DLD1 (cell line): ENCODE data around the gene SPRR5.

Source experiments
- in situ Hi-C: cut with HindIII; loops from 2 replicates; pipeline ENCODE4 v1.10.0; 2017; ENCODE audit warnings: low sequenced_read_pairs

The SPRR5 gene, protein sequence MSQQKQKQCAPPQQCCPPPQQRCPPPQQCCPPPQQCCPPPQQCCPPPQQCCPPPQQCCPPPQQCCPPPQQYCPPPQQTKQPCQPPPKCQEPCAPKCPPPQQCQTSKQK

DNA sequence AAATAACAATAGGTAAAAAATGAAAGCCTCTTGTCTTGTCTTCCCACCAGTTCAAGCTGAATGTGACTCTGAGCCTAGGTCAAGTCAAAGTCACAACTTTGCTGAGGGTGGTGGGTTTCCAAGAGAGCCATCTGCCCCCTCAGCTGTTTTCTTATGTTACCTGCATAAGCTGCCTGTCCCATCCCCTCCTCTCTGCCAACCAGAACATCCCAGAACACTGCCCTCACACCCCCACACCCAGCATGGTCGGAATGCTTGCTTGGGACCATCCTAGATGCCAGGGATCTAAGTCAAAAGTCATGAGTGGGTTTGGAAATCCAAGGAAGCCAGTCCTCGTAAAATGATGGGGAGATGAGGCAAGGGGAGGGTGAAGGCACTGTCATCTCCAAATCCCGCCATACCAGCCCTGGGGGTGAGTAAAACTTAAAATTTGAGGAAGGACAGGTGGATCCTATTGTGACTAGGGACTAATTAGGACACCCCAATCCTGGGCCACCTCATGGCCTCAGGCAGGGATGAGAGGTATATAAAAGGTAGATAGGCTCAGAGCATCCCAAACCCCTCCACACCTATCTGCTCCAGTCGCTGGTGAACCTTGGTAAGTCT, at the start of gene SPRR5:
TSS of gene SPRR5 (plus strand) at position 556 of the 606 bp plus-strand sequence. CDS start 1,349 bp downstream, outside the sequence.
- in situ Hi-C loops, result no loop called here

DNA sequence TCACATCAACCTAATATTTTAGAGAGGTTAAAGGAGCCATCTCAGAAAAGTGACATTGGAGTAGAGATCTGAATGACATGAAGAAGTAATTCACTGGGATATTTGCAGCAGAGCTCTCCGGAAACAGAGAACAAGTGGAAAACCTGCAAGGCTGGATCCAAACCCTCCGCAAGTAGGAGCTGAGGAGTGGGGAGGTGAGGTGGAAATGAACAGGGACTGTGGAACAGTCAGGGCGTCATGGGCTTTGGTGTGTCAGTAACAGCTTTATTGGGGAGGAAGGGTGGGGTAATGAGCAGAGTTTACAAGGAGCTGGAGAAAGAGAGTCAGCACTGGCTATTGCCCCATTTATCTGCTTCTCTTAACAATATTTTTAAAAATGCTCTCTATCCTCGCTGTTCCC, 48.0 kb upstream of the SPRR5 start:
- in situ Hi-C loops, result no loop called here

DNA sequence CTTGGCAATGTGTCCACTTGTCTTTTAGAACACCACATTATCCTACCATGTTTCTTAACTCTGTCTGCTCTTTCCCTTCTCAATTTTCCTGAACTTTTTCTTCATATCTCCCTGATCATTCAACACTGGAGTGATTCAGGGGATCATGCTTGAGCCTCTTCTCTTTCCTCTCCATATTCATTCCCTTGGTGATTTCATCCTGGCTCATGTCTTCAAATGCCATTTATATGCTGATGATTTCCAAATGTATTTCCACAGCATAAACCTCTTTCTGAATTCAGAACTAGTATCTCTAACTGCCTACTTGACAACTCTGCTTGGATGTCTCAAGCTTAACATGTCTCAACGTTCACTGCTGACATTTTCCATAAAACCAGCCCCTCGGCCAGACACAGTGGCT, 47.1 kb upstream of the SPRR5 start:
- in situ Hi-C loops, result no loop called here

DNA sequence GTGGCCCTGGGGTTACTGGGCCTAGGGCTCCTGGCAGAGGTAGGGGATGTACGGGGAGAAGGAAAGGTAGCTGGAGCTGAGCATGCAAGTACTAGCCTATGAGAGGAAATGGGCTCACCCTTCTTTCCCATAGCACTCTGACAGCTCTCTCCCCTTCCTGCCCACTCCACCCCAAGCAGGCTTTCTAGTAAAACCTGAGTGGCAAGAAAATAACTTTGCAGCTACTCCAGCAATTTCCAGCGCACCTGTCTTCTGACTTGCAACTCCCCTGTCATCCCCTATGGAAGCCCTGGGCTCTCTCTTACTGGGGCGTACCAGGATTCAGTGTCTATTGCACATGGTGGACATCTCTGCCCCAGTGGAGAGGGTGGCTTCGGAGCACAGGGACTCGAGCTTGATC, 45.4 kb upstream of the SPRR5 start:
- in situ Hi-C loops, result no loop called here

DNA sequence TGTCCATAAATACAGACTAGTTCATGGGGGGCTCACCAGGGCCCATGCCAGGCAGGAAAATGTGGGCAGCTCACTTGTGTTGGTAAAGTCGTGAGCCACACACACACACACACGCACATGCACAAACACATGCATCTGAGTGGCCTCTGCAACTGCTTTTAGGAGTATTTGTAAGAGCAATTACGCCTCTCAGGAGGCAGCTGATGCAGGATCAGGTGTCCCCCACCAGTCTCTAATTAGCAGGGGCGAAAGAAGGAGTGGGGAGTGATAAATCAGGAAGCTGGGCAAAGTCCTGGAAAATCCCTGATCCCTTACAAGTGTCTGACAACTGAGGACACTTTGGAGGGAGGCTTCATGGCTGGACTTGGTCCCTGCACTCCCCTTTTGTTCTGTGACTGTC, 44.4 kb upstream of the SPRR5 start:
- in situ Hi-C loops, result no loop called here

DNA sequence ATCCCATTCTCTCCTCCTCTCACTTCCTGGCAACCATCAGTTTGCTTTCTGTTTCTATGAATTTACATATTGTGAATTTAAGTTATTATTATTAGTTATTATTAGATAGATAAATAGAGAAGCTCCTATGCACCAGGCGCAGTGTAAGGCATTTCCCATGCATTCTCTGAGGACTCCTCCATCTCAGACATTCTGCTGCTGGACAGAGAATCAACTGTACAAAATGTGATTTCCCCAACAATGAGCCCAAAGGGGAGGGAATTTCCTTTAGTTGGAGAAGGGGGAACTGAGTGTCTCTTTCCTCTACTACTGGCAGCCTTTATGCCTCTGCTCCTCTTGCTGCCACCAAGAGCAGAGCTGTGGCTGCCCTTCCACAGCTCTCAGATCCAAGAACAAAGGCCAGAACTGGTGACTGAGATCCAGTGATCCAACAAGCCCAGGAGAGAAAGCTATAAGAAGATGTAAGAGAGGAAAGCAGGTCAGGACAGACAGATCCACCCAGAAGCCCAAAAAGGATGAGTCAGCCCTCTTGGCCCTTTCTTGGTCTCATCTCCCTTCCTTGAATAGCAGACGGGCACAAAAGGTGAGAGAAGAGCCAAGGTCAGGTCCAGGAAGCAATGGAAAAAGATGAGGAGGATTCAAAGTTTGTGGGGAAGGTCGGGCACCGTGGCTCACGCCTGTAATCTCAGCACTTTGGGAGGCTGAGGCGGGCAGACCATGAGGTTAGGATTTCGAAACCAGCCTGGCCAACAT, 42.1 kb upstream of the SPRR5 start:
- in situ Hi-C loops, result no loop called here

DNA sequence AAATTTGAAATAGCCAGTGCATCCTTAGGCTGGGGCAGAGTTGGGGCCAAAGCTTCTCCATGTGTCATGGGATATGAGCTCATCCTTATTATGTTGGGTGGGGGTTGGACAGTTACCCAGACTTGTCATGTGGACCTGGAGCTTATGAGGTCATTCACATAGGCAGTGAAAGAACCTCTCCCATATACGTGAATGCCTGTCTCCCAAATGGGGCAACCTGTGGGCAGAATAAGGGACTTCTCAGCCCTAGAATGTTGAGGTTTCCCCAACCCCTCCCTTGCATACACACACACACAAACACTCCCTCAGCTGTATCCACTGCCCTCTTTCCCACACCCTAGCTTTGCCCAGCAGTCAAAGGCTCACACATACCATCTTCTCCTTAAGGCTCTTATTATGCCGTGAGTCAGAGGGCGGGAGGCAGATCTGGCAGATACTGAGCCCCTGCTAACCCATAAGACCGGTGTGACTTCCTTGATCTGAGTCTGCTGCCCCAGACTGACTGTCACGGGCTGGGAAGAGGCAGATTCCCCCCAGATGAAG, 40.9 kb upstream of the SPRR5 start:
- in situ Hi-C loops, result no loop called here

DNA sequence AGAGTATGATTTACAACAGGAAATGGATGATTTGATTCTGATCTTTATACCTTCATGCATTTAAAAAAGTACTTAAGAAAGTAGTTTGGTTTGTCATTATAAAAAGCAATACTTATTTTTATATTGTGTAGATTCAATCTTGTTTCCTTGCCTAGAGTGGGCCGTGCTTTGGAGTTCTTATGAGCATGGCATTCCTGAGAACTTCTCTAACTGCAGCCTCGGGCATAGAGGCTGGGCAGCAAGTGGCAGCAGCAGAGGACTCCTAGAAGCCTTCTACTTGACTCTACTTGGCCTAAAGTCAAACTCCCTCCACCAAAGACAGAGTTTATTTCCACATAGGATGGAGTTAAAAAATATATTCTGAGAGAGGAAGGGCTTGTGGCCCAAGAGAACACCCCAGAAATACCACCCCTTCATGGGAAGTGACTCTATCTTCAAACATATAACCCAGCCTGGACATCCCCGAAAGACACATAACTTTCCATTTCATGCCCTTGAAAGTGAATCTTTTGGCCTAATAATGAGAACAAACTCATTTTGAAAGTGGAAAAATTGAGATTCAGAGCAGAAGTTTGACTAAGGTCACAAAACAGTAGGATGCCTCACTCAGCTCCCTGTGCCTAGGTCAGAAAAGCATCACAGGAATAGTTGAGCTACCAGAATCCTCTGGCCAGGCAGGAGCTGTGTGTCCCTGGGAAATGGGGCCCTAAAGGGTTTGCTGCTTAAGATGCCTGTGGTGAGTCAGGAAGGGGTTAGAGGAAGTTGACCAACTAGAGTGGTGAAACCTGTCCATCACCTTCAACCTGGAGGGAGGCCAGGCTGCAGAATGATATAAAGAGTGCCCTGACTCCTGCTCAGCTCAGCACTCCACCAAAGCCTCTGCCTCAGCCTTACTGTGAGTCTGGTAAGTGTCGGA, 39.1 kb upstream of the SPRR5 start, which contains the start of gene IVL:
TSS of gene IVL (plus strand) at position 861 of the 916 bp plus-strand sequence. CDS start 1,252 bp downstream, outside the sequence.
- in situ Hi-C loops, result no loop called here

DNA sequence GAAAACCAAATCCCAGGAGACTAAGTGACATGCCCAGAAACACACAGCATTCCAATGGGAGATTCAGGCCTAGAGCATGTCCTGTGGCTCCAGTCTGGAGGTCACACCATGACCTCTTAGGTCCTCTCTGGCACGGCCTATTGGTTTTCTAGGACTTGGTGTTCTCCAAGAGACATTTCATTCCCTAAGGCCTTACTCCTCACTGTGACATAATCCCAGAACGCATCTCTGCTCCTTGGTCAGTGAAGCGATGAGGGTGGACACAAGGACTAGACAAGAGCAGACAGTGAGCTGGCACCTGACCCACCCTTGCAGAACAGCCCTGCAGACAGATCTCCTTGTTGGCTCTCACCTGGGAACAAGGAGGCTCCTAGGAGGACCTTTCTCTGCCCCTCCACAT, 37.8 kb upstream of the SPRR5 start:
- in situ Hi-C loops, result no loop called here

DNA sequence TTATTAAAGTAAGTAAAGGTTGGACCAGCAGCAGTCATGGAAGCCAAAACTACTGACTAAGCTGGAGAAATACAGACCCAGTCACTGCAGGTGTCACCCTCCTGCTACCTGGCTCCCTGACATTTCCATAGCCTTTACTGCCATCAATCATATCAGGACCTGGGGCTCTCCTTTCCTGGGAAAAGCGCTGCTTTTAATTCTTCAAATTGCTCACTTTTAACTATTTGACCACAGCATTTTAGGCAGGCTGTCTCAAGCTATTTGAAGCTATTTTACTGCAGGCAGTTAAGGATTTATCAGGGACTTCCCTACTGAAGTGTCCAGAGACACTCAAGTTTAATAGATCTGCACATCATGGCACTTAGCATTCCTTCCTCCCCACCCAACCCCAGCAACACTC, 34.5 kb upstream of the SPRR5 start:
- in situ Hi-C loops, result no loop called here

DNA sequence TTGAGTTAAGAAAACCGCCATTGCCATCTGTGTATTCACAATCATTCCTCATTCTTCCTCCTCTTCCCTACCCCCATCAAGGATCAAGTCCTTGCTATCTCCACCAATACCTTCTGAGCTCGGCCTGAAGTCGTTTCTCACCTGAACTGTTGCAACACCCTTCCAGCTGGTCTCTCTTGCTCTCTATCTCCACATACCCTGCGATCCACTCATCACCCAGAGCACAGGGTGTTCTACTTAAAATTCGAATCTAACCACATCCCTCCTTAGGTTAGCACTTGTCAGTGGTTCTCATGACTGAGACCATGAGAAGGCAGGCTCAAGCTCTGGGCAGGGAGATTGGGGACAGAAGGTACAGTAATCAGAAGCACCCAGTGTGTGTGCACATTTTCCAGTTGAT, 34.1 kb upstream of the SPRR5 start:
- in situ Hi-C loops, result no loop called here

DNA sequence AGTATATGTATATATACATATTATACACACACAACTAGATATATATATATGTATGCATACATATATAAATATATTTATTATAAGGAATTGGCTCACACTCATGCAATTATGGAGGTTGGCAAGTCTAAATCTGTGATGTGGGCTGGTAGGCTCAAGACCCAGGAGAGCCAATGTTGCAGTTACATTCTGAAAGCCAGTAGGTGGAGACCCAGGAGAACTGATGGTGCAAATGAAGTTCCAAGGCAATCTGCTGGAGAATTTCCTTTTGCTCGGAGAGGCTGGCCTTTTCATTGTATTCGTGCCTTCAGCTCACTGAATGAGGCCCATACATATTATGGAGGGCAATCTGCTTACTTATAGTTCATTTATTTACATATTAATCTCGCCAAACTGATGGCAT, 29.2 kb upstream of the SPRR5 start:
- in situ Hi-C loops, result no loop called here

DNA sequence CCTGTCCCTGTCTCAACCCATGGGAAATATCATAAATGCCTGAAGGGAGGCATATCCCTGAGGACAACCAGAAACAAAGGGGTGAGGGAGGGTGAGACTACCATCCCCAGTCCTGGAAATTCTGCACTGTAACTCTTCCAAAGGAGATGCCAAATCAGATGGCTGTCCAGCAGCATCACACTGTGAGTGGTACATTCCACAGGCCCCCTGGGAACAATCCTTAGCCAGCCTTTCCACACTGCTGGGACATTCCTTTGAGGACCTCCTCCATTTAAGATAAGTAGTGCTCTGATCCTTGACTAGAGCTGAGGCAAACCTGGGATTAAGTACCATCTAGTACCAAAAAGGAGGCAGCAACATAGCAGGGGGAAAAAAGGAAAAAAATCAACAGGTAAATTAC, 27.9 kb upstream of the SPRR5 start:
- in situ Hi-C loops, result no loop called here

DNA sequence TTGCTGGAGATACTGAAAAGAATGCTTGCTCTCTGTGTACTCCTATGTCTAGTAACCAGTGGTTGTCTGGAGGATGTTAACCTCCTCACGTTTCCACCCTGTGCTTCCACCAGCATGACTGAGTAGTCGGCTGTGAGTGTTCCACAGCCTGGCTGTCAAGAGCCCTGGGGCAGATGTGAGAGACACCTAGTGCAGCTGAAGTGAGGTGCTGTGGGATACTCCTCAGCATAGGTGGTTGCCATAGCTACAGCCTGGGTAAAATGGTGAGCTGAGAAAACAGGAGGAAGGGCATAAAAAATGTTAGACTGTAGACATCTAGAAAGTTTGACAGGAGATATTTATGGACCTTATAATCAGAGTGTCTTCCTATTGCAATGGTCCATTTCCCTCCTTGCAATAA, 22.8 kb upstream of the SPRR5 start:
- in situ Hi-C loops, result no loop called here

DNA sequence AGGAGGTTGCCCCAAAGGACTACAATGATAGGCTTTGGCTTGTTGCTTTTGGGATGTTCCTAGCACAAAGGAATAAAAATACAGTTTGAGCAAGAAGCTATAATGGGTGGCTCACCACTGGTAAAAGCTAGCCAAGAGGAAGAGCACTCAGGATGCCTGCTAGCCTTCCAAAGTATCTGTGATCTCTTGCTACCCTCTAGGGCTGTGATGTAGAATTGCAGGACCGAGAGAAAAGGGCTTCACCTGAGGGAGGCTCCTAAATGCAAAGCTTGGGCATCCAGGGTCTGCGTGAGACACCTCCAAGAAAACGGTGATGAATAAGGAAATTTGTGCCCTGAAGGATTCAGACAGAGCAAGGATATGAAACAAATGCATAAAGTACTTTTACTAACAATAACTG, 20.9 kb upstream of the SPRR5 start:
- in situ Hi-C loops, result no loop called here

DNA sequence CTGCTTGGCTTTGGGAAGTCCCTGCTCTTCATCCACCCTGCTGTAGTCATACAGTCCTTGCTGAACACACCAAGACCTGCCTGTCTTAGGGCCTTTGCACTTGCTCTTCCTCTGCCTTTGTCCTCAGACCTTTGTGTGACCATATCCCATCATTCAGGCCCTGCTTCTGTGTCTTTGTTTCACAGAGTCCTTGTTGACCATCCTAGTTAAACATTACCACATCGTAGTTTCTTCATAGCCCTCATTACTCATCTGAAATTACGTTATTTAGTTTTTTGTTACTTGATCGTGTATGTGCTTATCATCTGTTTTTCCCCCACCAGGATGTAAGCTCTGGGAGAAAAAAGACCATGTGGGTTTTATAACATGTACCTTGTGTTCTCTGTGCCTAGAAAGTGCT, 18.3 kb upstream of the SPRR5 start:
- in situ Hi-C loops, result no loop called here

DNA sequence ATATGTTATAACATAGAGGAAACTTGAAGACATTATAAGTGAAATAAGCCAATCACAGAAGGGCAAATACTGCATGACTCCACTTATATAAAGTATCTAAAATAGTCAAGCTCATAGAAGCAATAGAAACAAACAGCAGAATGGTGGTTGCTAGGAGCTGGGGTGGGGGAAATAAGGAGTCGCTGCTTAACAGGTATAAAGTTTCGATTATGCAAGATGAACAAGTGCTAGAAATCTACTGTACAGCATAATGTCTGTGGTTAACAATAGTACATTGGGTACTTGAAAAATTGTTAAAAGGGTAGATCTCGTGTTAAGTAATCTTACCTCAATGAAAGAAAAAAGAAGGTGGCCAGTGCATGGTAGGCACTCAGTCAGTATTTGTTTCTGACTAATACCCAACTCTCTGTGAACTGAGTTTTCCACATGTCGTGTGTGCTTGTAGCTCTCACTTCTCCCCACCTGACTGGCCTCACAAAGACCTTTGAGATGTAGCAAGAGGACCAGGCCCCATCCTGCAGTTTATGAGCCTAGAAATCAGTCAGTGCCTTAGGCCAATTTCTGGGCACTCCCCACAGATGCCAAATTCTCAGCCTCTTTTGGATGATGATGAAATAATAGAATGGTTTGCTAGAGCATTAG, 14.7 kb upstream of the SPRR5 start:
- in situ Hi-C loops, result no loop called here

DNA sequence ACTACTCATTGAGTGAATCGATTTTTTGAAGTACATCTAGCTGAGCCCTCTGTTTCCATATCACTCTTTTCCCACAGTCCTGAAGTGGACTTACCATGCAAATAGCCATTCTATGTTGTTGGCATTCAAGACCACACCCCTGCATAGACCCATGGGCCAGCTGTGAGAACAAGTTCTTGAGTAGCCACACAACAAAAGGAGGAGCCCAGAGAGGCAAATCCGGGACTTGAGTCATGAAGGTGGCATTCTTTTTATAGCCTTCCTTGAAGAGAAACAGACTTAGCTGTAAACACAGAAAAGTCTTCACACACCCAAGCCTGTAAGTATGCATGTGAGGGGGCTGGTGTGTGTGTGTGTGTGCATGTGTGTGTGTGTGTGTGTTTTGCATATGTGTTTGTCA, 13.8 kb upstream of the SPRR5 start:
- in situ Hi-C loops, result no loop called here

DNA sequence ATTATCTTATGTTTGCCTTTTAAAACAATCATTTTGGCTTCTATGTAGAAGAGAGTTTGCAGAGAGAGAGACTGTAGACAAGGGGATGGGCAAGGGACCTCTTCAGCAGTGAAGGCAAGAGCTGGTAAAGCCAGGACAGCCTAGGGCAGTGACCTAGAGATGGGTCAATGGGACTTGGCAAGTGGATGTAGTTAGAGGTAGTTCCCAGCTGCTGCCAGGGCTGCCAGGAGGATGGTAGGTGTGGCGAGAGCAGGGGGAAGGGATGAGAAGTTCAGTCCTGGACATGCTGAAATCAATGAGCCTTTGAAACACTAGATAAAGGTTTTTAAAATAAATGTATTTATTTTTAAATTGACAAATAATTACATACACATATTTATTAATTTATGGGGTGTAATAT, 6.4 kb upstream of the SPRR5 start:
- in situ Hi-C loops, result no loop called here

DNA sequence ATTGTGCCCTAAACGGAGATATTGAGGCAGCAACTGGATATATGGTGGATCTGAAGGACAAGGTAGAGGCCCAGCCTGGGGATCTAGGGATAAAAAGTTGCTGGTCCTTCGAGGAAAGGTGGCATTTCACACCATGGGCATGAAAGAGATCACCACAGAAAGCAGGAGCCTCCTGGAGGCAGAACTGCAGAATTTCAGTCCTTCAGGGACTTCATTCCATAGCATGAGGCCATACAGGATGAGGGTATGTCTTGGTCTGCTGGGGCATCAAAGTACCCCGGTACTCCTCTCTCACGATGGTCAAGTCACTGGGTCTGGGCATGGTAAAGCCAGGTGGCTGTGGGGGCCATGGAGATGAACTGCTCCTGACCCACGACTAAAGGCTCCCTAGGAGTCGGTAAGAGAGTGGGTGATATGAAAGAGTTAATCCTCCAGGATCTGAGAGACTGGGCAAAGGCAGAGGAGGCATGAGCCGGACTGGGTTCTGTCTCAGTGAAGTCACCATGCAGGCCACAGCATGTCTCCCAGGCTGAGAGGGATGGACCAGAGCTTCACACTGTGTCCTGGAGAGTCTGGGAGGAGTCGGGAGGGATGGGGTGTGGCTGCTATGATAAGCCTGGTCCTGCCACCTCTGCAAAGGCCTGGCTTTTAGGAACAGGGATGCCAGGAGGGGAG, 5.8 kb upstream of the SPRR5 start:
- in situ Hi-C loops, result no loop called here
